Coronary artery (tissue), 2 donors: ENCODE data around the gene C10orf53.

Experiments
- DNase-seq: peaks from one replicate; pipeline ENCODE4 v3.0.0-alpha.2; 2017; ENCODE audit warnings: low spot score
- H3K27ac ChIP-seq, 2 donors: fragments of 200-600 bp; sonication (generic); one replicate each; pipeline ENCODE4 v1.5.1; 2016 to 2019
- H3K4me3 ChIP-seq: fragments of 200-600 bp; sonication (generic); 2 replicates; pipeline ENCODE4 v1.5.1; 2016; ENCODE audit warnings: mild to moderate bottlenecking, moderate library complexity
- CTCF ChIP-seq: fragments of 200-600 bp; sonication (generic); IDR thresholded peaks from one replicate; pipeline ENCODE4 v1.5.1; 2019; ENCODE audit warnings: antibody characterized with exemption

C10orf53 gene

GRCh38 chr10:49726593-49726992, 47.1 kb downstream of the C10orf53 start:
- H3K4me3 ChIP-seq = no peak overlapping the region
- no peak for TF ChIP-seq CTCF
- no peak overlapping the region for H3K27ac ChIP-seq
- no peak for DNase-seq

DNA sequence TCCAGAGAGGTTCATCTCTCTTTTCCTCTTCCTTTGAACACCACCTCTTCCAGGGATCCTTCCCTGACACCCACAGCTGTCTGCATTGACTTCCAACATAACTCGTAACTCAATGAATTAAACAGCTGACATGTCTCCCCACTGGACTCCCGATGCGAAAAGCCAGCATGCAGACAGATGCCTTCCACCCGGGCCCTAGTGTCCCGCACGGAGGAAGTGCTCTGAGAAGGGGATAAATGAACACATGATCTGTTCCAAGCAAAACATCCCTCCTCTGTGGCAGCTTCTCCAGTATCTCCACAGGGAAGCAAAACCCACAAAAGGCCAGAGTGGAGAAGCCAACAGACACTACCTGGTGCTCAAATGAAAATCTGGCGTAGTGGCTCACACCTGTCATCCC, 54.4 kb downstream of the C10orf53 start:
- H3K27ac ChIP-seq = no peak overlapping the region
- H3K4me3 ChIP-seq = no peak overlapping the region
- TF ChIP-seq CTCF = no peak
- DNase-seq = peak; percentile 56

DNA sequence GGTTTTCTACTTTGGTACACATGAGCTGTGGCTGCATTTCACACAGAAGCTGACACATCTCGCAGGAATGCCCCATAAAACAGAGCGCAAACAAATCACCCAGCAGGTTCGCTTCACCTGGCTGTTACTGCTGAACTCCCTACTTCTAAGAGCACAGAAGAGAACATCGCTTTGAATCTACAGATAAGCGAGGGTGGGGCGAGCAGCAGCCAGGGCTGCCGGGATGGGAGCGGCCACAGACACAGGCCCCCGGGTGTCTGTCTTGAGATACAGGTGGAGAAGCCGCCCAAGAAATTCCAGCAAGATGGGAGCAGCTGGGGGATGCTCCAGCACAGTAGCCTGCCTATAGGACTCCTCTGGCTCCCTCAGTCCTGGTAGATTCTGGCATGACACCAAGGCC, 55.2 kb downstream of the C10orf53 start:
- no peak overlapping the region for H3K27ac ChIP-seq
- DNase-seq = no peak
- TF ChIP-seq CTCF = no peak
- no peak overlapping the region for H3K4me3 ChIP-seq

GRCh38 chr10:49735161-49735560, 55.7 kb downstream of the C10orf53 start:
- TF ChIP-seq CTCF = no peak
- no peak overlapping the region for H3K27ac ChIP-seq
- H3K4me3 ChIP-seq = no peak overlapping the region
- DNase-seq = peak; percentile 31

- Histone ChIP-seq H3K27ac (no peak overlapping the region), H3K4me3 (no peak overlapping the region)
- DNase-seq = peak; percentile 65
- TF ChIP-seq CTCF = no peak
These were observed 56.6 kb downstream of the C10orf53 start for GRCh38 chr10:49735848-49736563.

- Histone ChIP-seq H3K27ac (no peak overlapping the region), H3K4me3 (no peak overlapping the region)
- no peak for DNase-seq
- no peak for TF ChIP-seq CTCF
These were observed 57.2 kb downstream of the C10orf53 start for GRCh38 chr10:49736564-49737113.
